GM20000 (cell line): ENCODE data around the gene LIME1.

Source experiments
- DNase-seq: peaks from one replicate; pipeline ENCODE4 v3.0.0; 2012; ENCODE audit warnings: low spot score
- CTCF ChIP-seq: IDR thresholded peaks from 2 replicates; pipeline ENCODE4 v1.5.1; 2012; ENCODE audit warnings: mild to moderate bottlenecking, control low read depth; ENCODE audit errors: extremely low read depth, missing control alignments

LIME1 gene

GRCh38 chr20:63777614-63778013 lies 41.1 kb downstream of the LIME1 start:
- TF ChIP-seq CTCF = no peak
- no peak for DNase-seq

DNA sequence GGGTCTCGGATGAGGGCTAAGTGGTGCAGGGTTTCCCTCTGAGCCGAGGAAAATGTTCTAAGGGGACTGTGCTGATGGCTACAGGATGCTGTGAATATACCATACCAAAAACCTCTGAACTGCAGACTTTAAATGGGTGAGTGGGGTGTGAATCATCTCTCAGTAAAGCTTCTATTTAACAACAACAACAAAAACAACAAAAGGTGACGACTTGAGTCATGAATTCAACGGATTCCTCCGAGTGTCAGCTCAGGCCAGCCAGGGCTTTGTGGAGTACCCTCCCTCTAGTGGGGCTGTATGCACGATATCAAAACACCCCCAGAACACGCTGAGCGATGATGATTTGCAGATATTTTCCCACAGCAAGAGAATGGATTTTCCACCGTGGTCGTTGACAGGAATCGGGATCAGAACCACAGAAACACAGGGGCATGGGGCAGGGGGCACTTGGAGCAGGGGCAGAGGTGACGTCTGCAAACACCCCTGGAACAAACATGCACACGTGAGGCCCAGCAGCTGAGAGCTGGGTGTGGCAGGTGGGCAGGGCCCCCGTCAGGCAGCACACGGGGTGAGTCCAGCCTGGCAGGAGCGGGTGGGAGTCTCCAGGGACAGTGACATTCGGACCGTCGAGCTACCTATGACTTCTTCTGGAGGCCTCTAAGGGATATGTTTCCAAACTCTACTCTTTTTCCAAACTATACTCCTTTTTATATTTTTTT lies 41.7 kb downstream of the LIME1 start:
- no peak for TF ChIP-seq CTCF
- no peak for DNase-seq

GRCh38 chr20:63778857-63779256 lies 42.4 kb downstream of the LIME1 start:
- no peak for TF ChIP-seq CTCF
- no peak for DNase-seq

DNA sequence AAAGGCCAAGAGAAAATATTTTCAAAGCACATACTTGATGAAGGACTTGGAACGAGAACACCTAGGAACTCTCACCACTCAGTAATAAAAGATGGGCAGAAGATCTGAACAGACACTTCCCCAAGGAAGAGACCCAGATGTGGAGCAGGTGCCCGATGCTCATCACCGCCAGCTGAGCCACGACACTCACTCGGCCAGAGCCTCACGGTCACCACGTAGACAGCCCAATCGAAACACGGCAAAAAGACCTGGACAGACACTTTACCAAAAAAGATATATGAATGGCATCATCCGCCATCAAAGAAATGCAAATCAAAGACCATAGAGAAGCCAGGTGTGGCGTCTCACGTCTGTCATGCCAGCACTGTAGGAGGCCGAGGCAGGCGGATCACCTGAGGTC lies 44.7 kb downstream of the LIME1 start:
- TF ChIP-seq CTCF = no peak
- DNase-seq = no peak

- no peak for TF ChIP-seq CTCF
- DNase-seq = no peak
Observed at GRCh38 chr20:63782051-63782471, 45.6 kb downstream of the LIME1 start.

GRCh38 chr20:63782521-63782971 lies 46.1 kb downstream of the LIME1 start:
- no peak for TF ChIP-seq CTCF
- no peak for DNase-seq

GRCh38 chr20:63783970-63784369 lies 47.5 kb downstream of the LIME1 start:
- DNase-seq = no peak
- no peak for TF ChIP-seq CTCF
